Forelimb muscle (tissue), 1 donor: Measurements from ENCODE around the gene GRID1. TPM values are rescaled to one million over a fixed set of nuclear protein-coding genes. Genes with fewer than 3 reads are reported as not detected.

ENCODE experiments used
- DNase-seq: peaks from one replicate; pipeline ENCODE4 v3.0.0-alpha.2; 2013; ENCODE audit warnings: low read depth
- polyA plus RNA-seq: library from polyadenylated mRNA; unstranded; fragments of 120-200 nt; gene quantifications from one replicate; pipeline ENCODE4 v1.2.1, GENCODE V29; 2013; ENCODE audit not compliant: insufficient read length

GRID1 gene
- polyA plus RNA-seq, 1 donor = 3.8 TPM

DNA sequence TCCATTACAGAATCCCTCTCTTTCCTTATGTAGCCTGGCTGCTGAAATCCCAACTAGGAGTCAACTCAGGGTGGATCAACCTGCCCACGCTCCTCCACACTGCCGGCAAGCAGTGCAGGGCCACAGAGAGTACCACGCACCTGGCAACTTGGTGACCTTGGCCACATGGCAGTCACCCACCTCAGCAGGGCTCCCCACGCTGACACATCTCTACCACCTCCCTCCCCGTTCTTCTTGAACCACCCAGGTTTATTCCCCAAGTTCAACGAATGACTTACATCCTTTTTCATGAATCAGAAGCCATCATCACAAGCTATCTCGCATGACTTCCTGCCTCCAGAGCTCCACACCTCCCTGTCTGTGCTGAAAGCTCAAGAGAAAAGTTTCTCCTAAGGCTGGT is 153.4 kb downstream of the GRID1 start:
- no peak for DNase-seq

DNA sequence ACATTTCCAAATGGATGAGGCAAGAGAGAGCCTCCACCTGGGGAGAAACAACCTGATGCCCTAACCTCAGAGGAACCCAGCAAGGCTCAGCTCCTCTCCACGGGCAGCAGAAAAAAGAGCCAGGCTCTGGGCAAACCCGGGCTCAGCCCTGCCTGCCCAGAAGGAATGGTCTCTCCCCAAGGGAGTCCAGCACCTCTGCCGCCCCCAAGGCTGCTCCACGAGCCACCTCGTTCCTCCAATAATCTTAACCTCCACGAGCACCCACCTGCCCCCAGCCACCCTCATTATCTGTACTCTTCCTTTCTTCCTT is 154.2 kb downstream of the GRID1 start:
- no peak for DNase-seq

DNA sequence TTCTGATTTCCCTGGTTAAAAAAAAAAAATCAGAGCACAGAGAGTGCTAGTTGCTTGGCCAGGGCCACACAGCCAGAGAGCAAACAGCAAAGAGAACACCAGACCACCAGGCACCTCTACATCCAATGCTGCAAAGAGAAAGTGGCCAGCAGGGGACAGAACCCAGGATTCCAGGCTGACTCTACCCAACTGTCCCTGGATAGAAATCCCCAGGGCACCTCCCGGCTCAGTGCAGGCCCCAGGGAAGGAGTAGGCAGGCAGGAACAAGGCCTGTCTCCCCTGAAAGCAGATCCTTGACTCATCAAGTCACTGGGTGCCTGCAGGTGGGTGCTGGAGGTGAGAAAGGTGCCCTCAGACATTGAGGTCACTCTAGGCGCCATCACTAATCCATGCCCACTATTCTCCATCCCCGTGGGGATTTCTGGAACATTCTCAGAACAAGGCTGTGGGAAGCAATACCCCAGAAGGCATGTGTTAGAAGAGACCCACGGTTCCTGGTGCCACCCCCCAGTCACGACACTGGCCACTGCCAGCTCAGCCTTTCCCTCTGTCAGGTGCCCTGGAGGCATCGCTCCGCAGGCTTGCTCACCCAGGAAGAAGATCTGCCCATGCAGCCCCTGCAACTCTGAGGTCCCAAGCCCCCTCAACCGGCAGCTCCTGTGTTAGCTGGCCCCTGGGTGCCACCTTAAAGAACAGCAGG is 154.8 kb downstream of the GRID1 start:
- DNase-seq = no peak

DNA sequence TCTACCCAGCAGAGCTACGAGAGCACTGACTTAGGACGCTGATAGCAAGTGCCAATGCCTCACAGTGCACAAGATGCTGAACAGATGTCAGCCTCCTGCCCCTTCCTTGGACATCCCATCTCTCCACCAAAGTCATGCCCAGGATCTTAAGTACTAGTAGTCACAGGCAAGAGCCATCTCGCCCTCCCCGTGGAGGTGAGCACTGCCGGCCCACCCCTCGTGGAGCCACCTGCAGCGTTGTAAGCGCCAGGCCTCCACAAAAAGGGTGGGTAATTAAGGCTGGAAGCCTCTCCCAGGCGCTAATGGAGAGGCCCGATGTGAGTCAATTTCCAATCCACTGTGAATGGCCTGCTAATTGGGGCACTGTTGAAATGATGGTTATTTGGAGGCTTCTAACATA is 156.2 kb downstream of the GRID1 start:
- DNase-seq = no peak

DNA sequence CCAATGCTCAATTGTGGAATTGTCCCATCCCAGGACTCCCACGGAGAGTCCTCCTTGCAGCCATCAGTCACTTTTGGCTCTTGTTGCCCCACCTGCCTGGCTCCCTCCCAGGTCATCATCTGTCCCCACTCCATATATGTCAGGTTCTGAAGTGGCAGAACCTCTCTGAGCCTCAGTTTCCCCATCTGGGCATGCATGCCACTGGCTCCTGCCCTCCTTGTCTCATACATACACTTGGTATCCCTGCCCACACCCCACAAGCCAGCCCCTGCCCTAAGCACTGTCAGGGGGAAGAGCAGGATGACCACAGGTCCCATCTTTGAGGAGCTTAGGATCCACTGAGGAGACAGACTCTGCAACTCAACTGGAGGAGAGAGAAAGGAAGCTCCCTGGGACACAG is 156.9 kb downstream of the GRID1 start:
- DNase-seq = no peak

DNA sequence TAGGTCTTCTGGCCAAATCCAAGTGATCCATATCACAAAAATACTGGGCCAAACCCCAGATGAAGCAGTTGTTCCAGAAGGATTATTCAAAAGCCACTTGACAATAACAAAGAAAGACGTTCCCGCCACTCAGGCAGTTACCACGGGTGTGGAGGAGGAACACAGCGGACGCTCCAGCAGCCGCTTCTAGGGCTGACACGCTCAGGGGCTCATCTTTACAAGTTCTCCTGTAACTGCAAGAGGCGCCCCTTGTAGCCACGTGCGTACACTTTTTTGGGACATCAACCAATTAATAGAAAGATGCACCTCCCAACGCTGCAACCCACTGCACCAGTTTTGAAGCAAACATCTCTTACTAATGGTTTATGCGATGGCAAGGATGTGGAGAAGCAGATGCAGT is 159.4 kb downstream of the GRID1 start:
- no peak for DNase-seq

DNA sequence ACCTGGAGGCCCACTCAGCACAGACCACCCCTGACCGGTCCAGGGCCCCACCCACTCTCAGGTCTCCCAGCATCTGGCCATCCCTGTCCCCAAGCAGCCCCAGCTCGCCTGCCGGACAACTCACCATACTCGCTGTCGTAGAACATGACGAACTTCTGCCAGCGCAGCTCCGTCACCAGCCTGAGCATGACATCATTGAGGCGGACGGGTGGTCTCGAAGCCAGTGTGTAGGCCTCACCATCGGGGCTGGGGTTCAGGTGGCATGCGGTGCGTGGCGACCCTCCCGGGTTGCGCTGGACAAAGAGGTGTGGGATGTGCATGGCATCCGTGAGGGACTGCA is 160.4 kb downstream of the GRID1 start:
- no peak for DNase-seq

DNA sequence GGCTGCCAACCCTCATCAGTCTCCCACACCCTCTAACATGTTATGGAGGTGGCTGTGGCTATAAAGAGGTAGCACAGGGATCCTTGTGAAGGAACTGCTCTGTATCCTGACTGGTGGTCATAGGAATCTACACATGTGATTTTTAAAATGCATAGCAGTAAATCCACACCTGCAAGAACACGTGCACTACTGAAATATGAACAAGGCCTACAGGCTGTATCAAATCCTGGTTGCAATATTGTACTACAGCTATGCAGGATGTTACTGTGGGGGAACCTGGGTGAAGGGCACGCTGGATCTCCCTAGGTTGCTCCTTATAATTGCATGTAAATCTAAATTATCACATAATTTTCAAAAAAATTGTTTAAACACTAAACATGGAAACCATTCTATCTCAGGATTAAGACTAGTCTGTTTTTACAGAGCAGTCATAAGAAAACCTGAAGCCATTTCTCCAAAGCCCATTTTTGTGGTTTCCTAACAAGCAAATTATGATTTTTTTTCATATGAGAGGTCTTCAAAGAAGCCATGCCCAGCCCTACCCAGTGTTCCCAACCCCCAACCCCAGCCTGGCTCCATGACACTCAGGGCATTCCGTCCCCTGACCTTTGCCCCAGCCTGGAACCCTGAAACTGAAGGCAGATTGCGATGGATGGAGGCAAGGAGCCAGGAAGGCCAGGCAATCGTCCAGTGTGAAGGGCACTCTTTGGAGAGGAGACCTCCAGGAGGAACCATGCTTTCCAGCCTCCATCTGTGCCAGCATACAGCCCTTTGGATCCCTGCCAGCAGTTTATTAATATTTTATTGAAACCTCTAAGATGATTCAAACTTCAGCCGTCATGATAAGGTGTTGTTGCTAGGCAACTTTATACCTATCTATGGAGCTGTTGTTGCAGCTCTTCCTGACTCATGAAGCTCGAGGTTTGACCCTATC is 161.0 kb downstream of the GRID1 start:
- no peak for DNase-seq

DNA sequence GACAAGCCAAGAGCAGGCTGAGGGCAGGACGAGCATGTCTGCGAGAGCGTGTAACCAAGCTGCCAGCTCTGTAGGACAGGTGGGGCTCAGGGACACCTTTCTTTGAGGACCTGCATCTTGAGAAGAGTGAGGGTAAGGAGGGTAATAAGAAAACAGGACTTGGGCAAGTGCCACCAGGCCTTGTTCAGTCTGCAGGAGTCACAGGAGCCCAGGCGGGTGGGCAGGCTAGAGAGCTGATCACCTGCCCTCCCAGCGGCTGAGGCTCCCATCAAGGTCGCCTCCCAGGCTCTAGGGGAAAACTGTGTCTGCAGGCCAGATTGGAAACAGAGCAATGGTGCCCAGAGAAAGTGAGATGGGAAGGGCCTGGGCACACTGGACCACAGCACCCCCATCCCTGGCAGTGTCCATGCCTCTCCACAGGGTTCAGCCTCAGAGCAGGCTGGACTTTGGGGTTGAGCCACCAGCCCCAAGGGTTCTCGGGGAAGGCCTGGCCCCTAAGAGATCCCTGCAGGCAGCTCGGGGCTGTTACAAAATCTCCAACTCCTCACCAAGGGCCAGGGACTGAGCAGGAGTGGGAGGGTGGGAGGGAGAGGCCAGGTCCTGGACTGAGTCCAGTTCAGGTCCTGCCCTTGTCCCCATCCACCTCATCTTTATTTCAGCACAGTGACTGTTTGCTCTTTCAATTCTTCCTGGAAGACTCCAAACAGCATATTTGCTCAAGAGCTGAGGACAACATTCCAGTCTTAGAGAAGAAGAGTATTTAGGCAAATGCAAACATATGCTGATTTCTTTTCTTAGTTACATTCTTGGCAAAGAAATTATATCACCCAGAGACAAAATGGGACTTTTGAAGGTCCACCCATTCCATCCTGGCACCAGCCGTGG is 161.9 kb downstream of the GRID1 start:
- no peak for DNase-seq

DNA sequence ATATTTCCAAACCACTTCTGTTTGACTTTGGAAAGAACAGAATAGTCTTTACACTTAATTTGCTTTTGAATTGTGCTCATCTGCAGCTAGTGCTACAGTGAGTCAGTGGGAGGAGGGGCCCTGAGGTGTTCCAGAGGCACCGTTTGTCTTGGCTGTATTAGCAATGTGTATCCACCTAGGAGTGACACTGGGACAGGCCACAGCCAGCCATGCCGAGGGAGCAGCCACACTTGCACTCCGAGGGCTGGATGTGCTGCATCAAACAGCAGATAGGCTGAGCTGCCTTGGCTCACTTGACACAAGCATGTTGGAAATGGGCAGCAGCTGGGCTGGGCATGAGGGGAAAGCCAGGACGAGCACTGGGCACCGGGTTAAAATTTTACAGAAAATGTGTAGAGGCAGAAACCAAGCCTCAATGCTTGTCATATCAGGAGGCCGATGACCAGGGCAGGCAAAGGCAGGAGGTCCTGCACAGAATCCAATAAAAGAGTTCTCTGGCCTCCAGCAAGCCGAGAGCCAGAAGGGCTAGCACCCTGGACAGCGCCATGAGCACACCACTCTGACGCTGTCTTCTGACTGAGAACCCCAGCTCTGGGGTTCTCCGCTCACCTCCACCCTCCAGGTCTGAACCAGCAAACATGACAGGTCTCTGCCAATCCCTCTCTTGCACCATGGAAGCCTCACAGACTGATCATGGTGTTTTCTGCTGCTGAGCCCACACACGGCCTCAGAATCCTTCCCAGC is 163.3 kb downstream of the GRID1 start:
- DNase-seq = peak; percentile 6

DNA sequence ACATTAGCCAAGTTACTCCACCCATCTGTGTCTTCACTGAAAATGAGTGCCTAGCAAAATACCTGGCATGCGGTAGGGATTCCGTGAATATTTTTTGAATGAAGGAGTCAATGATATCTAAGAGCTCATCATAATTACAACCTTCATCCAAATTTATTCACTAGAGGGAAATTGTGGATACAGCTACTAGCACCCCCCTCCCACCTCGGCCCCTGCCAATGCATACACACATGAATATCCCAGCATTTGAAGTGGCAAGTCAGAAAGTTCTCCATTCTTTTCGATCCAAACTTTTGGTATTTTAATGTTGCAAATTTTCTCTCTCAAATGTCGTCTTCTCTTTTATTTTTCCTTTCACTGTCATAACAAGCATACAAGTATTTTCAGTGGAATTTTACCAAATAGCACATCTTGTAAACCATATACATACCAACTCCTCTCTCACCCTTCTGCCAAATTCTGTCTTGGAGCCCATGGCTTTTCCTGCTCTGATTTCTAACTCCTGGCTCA is 164.3 kb downstream of the GRID1 start:
- no peak for DNase-seq

DNA sequence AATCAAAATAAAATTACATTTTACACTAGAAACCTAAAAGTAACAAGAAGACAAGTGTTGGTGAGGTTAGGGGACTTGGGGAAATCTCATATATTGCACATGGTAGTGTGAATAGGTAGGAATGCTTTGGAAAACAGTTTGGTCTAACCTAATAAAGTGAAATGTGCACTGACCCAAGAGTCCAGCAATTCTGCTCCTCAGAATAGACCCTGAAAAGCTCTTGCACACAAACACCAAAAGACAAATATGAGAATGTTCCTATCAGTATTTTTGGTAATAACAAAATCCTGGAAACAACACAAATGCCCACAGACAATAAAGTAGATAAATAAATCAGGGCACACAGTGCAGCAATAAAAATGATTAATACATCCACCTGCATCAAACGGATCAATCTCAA is 165.7 kb downstream of the GRID1 start:
- DNase-seq = no peak

DNA sequence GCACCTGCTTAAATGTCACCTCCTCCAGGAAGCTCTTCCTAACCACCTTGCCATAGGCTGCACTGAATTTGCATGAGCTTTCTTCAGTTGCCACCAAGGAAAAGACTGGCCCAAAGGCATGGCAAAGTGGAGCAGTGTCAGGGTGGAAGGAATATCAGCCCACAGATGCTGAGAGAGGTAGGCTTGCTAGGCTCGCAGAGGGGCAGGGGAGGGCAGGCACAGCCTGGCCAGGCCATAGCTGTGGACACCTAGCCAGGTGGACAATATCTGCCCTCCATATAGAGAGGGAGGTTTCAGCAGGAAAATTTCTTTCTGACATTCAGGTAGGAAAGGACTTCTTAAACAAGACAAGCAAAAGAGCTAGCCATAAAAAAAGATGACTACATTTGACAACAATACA is 166.3 kb downstream of the GRID1 start:
- DNase-seq = no peak

DNA sequence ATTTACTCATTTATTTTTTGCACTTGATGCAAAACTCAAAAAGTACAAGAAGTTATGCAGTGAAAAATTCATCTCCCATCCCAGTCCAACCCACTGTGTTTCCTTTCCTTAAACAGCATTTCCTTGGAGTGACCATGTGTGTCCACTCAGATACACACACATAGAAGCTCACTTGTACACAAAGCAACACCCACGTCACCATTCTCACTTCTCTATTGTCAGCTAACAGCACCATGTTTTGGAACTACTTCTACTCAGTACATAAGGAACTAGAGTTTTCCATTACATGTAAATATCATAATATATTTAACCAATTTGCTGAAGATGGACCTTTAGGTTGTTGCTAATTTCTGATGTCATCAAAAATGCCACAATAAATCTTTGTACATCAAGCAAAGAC is 167.6 kb downstream of the GRID1 start:
- no peak for DNase-seq

DNA sequence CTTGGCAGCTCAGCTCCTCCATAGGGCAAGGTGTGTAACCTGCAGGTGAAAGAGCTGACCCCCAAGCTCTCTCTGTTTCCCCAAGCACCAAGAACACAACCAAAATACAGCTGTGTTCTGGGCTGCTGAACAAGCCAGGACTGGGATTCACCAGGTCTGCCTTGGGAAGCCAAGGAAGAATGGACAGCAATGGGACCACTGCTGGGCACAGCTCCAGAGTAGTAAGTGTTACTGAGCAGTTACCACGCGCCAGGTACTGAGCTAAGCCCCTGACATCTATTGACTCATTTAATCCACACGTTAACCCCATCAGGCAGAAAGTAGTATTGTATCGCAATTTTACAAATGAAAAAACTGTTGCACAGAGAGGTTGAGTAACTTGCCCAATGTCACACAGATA is 168.3 kb downstream of the GRID1 start:
- no peak for DNase-seq

DNA sequence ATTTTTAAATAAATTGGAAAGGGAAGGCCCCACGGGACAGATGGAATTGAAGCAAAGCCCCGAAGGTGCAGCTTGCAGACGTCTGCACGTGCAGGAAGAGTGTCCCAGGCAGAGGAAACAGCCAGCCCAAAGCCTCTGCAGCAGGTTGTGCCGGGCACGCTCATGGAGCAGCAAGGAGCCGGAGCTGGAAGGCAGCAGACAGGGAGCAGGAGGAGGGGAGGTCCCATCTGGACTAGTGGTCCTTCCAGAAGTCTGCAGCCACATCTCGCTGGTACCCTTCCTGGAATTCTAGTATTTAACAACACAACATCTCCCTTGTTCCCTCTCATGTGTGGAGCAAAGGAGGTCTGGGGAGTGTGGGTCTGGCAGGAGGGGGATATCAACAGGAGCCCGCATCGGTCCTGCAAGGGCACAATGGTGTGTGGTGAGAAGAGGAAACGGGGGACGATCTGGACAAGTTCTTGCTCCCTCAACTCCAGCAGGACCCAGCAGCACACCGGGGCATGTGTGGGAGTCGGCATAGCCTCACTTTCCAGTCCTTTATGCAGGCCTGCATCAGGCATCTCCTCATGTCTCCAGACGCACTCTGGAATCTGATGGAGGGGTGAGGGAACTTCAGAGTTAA is 169.3 kb downstream of the GRID1 start:
- no peak for DNase-seq

DNA sequence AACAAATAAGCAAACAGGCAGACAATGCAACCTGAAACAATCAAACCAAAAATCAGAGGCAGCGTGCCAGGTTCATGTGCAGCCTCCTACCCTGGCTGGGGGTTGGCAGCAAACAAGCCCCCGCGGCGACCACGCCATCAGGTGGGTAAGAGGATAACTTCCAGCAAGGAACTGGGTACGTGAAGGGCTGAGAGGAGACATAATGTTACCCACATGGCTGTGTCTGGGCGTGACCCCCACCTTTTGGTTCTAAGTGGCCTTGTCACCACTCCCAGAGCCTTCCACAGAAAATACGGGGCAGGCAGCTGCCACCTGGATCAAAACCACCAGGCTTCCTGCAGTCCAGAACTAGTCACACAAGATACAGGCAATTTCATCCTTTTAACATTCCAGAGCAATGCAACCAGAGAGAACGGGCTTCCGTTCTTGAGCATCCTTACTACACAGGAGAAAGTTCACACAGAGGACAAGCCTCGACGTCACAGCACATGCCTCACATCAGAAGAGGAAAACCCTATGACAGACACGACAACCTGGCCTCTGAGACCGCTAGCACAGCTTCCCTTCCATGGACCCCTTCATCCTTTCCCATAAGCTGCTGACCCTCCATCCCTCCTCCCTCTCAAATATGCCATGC is 171.0 kb downstream of the GRID1 start:
- DNase-seq = no peak

DNA sequence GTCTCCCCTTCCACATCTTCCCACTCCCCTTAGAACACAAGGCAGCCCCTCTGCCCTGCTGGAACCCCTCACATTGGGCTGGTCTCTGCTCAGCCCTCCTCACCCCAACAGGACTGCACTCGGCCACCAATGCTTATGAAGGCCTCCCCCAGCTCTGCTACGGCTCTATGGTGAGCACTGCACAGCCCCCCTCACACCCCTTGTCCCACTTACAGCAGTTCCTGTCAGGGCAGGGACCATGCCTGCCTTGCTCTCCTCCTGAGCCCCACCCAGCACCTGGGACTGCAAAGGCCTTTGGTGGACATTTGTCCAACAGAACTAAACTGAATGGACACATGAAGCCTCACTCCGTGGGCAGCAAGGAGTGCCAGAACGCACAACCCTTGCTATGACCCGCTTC is 171.9 kb downstream of the GRID1 start:
- no peak for DNase-seq

DNA sequence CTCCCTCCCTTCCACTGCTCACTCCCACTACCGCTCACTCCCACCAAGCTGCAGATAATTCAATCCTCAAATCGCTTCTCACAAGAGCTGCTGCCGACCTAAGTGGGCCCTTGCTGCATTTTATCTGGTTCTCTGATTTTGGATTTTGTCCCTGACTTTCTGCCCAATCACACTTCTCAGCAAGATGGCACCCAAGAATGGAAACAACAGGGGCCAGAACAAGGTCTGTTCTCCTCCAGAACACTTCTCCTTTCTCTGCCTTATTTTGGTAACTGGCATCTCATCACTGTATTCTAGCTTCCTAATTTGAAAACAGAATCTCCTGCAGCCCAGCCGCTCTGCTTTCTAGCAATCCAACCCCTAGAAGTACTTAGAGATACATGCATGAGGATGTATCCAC is 172.8 kb downstream of the GRID1 start:
- no peak for DNase-seq

DNA sequence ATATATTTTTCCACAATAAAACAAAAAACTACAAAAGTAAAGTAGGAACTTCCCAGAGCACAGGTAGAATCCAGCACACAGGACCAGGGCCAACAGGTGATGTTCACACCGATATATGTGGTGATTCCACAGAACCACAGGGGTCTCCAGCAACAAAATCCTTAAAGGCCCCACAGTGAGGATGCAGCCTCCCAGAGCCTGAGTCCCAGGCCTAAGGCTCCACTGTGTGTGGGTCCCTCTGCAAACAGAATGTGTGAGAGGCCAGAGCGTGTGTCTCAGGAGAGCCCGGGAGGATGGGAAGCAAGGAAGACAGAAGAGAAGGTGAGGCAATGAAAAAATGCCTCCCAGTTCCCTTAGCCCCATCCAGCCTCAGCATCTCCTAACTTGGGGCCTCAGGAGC is 173.9 kb downstream of the GRID1 start:
- no peak for DNase-seq

DNA sequence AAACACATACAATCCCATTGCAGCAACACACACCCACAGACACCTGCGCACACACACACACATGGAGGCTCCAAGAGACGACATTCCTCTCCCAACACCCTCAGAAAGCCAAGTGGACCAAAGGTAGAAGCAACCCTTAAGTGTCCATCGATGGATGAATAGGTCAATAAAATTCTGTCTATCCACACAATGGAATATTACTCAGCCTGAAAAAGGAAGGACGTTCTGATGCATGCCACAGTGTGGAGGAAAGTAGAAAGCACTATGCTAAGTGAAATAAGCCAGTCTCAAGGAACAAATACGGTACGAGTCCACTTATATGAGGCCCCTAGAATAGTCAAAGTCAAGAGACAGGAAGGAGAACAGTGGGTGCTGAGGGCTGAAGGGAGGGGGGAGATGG is 174.4 kb downstream of the GRID1 start:
- no peak for DNase-seq
